T1000 (cell line): Measurements from ENCODE around the gene LRRC8E.

Experiments used
- DNase-seq: peaks from one replicate; lab custom pipeline; 2025; ENCODE audit warnings: mixed read lengths; lab: John Stamatoyannopoulos, UW

Gene LRRC8E

DNA sequence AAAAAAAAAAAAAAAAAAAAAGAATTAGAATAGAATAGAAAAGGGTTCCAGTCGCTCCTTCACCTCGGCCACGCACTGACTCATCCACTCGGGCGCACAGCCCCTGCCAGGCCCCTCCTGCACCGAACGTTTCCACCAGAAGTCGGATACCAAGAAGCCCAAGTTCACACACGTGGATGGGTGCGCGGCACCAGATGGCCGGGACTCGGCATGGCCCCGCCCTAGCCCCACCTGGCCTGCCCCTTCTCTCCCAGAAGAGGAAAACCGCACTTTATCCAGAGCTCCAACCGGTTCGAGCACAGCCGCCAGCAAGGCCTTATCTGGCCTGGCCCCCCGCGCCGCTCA lies 20.0 kb upstream of the LRRC8E start:
- no peak for DNase-seq

DNA sequence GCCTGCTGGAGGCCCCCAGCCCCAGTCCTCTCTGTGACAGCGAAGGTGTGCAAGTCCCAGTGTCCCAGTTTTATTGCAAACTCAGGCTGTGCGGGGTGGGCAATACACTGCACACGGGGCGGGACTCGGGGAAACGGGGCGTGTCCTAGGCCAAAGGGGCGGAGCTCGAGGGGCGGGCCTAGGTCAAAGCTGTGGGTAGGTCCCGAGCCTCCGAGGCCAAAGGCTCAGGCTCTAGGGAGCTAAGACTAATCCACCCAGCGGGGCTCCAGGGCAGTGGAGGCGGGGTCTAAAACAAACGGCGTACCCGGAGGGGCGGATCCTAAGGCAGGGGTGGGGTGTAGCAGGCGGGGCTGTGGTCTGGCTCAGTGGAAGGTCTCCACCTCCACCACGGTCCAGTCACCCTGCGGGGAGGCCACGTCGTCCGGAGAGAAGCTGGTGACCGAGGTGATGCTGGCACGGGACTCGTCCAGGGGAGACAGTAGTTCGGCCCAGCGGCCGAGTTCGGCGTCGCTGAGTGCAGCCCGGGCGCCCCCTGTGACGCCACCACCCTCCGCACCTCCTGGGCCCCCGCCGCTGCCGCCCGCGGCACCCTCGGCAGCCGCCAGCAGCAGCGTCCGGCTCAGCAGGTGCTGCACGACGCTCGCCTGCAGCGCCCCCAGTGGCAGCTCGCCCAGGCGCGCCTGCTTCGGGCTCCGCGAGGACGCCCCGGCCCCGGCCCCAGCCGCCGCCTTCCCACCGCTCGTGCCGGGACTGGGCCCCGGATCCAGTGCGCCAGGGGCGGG lies 19.4 kb upstream of the LRRC8E start:
- peak; percentile 81 for DNase-seq

GRCh38 chr19:7869453-7869909 lies 18.8 kb upstream of the LRRC8E start:
- DNase-seq: peak; percentile 69

DNA sequence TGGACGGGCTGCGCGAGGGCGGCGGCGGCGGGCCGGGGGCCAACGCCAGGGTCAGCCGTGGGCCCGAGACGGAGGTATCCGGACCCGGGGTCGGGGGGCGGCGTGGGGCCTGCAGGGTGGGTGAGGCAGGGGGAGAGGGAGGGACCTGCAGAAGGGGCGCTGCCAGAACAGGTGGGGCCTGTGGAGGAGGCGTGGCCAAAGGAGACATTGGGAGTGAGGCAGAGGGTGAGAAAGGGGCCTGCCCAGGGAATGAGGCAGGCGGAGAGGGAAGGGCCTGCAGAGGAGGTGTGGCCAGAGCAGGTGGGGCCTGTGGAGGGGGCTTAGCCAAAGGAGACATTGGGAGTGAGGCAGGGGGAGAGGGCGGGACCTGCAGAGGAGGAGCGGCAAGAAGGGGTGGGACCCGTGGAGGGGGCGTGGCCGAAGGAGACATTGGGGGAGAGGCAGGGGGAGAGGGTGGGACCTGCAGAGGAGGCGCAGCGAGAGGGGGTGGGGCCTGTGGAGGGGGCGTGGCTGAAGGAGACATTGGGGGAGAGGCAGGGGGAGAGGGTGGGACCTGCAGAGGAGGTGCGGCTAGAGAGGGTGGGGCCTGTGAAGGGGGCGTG lies 18.3 kb upstream of the LRRC8E start:
- DNase-seq: peak; percentile 84

- DNase-seq: peak; percentile 84
Observed at GRCh38 chr19:7870571-7871436, 17.5 kb upstream of the LRRC8E start.

GRCh38 chr19:7871437-7872305 lies 16.6 kb upstream of the LRRC8E start:
- DNase-seq: peak; percentile 91

DNA sequence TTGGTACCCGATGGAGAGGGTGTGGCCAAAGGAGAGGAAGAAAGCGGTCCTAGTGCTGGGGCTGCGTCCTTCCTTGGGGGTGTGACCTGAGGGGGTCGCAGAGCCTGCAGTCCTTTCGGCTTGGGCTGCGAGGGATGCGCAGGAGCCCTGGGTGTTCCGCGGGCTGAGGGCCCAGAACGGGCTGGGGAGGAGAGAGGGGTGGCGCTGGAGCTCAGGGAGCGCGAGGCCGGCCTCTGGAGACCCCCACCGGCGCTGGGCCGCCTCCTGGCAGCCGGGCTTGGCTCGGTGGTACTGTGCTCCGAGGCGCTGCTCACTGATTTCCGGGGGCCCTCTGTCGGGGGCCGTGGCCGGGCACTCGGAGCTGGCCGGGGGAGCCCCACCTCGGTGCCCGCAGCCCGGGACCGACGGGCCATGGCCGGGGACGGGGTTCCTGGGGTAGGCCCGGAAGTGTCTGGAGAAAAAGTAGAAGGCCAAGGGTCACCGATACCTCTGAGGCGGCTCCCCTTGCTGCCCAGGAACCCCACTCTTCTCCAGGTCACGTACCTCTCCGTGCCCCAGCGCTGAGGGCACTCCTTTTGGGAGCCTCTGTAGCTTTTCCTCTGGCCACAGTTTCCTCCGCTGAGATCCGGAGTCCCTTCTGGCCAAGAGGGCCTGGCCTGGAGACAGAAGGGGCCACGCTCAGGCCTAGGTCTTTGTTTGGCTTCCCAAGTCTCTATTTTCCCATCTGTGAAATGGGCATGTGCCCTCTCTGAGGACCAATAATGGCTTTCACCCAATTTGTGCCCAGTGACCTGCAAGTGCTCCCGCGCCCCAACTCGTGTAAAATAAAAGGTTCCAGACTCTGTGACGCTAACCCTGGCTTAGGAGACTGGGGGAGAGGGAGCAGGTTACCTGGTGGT lies 15.8 kb upstream of the LRRC8E start:
- no peak for DNase-seq

GRCh38 chr19:7873304-7874075 lies 14.8 kb upstream of the LRRC8E start:
- no peak for DNase-seq

DNA sequence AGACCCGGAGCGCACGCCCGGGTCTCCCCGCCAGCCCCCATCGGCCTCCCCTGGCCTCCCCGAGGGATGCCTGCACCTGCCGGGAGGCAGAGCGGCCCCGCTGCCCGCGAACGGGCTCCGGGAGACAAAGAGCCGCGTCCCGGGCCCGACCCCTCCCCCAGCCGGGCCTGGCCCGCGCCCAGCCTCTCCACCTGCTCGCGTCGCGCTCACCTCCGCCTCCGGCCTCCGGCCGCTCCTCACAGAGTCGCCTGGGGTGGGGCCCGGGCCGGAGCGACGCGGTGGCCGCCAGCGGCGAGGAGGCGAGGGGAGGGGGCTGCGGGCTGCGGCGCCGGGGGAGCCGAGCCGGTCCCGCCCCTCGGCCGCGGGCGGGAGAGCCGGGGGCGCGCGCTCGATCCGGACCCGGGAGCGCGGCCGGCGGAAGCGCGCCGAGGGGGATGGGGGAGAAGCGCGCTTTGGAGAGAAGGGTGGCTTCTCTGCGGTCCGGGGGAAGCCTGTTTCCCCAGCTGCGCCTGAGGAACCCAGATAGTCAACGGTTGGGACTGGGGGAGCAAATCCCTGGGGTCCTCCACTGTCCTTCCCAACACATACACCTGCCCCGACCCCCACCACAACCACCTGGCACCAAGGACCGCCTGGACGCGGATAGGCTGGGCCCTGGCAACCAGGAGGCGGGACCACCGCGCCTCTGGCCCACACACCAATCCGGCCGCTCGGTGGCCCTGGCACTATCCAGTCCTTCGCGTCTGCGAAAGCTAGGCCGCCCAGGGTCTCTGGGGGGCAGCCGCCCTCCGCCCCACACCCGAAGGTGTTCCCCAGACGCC lies 14.0 kb upstream of the LRRC8E start, which contains the start of gene PRR36:
TSS of gene PRR36 (minus strand) at position 315 of the 821 bp plus-strand sequence. CDS start 701 bp downstream, outside the sequence.
- DNase-seq: no peak

- no peak for DNase-seq
Observed at GRCh38 chr19:7874897-7875273, 13.4 kb upstream of the LRRC8E start.

DNA sequence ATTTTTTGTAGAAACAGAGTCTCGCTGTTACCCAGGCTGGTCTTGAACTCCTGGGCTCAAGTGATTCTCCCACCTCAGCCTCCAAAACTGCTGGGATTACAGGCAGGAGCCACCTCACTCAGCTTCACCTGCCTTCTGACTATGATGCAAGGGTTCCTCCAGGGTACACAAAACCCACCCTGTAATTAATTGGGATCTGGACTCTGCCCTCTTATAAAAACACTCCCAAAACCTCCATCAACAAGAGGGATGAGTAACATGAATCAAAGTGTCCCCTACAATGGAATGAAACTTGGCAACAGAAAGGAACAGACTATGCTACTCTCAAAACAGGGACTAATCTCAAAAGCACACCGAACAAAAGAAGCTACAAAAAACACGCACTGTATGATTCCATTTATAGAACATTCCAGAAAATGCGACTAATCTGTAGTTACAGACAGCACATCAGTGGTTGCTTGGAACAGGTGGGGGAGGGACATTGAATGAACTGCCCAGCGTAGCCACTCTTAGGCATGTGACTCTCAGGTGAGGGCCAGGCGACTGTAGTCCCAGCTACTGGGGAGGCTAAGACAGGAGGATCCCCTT lies 11.0 kb upstream of the LRRC8E start:
- no peak for DNase-seq

DNA sequence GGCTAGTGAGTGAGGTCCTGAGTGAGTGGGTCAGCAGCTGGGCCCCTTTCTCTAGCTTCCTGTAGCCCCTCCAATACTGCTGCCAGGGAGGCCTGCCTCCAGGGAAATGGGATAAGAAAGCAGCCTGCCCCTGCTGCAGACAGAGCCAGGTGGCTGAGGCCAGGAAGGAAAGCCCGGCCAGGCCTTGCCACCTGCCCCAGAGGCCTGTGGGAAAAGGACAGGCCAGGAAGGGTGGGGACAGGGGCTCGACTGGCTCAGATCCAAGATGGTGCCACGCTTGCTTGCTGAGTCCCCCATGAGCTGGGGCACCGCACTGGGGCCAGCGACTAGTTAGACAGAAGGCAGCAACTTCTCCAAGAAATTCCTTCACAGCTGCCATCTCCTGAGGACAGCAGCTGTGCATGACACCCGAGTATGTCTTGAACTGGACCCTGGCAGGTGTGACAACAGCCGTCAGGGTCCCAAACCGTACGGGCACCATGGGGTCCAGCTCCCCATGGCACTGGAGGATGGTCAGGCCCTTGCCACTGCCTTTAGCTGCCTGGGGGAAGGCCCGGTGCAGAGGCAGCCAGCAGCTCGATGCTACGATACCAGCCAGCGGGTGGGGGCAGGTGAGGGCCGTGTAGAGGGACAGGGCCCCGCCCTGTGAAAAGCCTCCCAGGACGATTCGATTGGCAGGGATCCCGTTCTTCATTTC lies 9.1 kb upstream of the LRRC8E start:
- no peak for DNase-seq

- no peak for DNase-seq
Observed at GRCh38 chr19:7879836-7880235, 8.5 kb upstream of the LRRC8E start.

- no peak for DNase-seq
Observed at GRCh38 chr19:7881910-7882309, 6.4 kb upstream of the LRRC8E start.

DNA sequence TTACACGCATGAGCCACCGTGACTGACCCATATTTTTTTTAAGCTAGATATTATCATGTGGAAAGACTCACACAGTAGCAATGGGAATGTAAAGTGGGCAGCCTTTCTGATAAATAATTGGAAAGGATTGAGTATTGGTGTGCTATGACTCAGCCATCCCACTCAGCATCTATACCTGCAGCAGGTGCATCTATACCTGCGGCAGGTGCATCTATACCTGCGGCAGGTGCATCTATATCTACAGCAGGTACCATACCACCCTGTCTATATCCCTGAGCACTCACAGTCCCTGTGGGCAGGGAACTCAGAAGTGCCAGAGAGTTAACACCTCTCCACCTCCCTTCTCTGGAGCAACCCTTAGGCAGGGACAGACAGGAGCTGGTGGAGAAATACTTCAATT lies 5.2 kb upstream of the LRRC8E start:
- DNase-seq: no peak

- DNase-seq: no peak
Observed at GRCh38 chr19:7883796-7884570, 4.3 kb upstream of the LRRC8E start.

- DNase-seq: no peak
Observed at GRCh38 chr19:7885818-7886217, 2.5 kb upstream of the LRRC8E start.
